GM21367 (cell line): ENCODE measurements around the gene NAB2.

Experiments
- ATAC-seq: cut with Tn5 transposase; IDR thresholded peaks from one replicate; pipeline ENCODE4 v1.9.1; 2021; ENCODE audit not compliant: unreplicated experiment

NAB2 gene

DNA sequence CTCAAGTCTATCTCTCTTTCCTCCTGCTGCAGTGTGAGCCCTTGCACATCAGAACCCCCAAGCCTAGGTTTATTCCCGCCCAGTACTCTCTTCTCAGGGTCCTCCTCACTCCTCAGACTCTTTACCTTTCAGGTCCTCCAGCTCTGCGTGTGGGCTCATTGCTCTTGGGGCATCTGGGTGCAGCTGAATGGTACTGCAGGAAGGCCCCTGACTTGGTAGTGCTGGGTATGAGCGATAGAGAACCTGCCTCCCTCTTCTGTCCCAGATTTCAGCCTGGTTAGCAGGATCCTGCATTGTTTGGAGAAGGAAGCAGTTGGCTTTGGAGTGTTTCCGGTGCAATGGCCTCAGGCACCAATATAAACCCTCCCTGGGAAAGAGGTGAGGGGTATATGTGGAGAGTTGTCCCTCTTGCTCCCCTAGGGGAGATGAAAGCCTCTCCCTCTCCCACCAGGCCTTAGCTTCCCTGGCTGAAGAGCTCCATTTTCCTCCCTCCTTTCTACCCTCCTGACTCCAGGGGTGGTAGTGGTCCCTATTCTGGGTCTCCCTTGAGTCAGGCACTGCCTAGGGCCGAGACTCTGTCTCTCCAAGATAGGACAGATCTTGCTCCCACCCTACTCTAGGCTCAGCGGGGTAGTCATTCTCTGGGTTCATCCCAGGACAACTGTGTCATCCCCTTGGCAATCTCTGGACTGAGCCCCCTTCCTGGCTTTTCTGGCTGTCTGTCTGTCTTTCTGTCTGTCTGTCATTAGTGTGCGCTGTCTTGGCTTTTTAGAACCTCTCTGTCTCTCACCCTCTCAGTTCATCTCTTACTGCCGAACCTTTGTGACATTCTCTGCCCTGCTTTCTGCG lies 43.2 kb downstream of the NAB2 start:
- no peak for ATAC-seq

- no peak for ATAC-seq
Measured at GRCh38 chr12:57133013-57133569, 44.2 kb downstream of the NAB2 start.

- ATAC-seq, result no peak
Measured at GRCh38 chr12:57133916-57134315, 45.0 kb downstream of the NAB2 start.

GRCh38 chr12:57134949-57135348 lies 46.0 kb downstream of the NAB2 start:
- no peak for ATAC-seq

DNA sequence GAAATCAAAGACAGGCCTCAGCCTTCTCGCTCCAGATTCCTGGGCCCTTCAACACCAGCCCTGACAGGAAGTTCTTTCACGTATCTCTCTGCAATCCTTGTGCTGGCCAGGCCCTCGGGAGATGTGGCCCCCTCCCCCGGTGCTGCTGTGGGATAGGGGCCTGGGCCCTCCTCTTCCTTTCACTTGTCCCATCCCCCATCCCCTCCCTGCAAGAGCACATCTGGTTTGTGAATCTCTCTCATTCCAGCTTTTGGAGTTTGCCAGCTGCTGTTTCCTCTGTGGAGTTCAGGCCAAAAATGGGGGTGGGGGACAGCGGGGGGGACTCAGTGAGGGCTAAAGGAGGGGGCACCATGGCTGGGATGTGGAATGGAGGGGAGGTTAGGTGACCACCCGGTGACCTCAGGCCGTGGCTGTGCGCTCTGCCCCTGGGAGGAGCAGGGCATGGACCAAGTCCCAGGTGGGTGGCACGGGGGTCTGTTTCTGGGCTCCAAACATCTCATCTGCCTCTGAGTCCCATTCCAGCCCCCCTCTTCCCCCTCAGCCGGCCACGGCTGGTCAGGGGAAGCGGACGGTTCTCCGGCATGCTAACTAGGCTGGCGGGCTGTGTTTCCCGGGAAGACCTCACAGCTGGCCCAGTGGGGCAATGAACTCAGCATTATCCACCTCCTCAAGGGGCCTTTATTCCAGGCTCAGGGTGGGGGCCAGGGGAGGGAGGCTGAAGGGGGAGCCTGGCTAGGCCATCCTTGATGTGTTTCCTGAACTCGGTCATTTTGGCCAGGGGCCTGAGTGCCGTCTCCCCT lies 46.8 kb downstream of the NAB2 start:
- ATAC-seq, result no peak

- ATAC-seq, result no peak
Measured at GRCh38 chr12:57138526-57139272, 49.8 kb downstream of the NAB2 start.

- ATAC-seq, result no peak
Measured at GRCh38 chr12:57139796-57140649, 51.1 kb downstream of the NAB2 start.

- ATAC-seq, result no peak
Measured at GRCh38 chr12:57141249-57141648, 52.3 kb downstream of the NAB2 start.

DNA sequence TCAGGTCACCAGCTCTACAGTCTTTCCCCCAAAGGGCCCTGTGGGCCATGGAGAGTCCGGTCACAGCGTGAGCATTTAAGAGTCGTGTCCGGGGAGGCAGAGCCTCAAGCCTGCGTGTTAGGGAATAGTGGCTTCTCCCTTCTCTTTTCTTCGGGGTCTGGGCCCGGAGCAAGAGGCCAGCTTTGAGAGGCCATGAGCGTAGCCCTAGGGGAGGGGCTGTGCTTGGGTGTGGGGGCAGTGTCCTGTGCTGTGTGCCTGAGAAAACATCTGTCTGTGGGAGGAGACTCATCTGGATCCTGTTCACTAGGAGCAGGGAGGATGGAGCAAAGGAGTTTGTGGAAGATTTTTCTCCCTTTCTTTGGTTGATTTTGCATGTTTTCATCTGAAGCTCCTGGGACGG lies 53.2 kb downstream of the NAB2 start:
- ATAC-seq, result no peak

DNA sequence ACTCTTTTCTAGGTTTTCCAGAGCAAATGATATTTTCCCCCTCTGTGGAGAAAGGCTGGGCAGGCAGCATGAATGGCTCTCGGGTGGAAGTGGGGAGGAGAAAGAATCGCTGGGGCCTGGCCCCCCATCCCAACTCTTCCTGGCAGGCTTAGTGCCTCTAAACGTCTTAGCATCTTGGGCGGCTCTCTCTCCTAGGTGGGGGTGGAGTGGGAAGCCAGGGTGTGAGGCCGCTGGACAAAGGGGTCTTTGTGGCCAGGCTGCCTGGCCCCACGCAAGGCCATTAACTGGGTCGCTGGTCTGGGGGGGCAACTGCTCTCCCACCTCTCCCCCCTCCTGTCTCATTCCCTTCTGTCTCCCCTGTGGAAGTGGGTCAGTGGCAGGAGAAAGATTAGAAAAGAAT lies 53.8 kb downstream of the NAB2 start:
- no peak for ATAC-seq

- no peak for ATAC-seq
Measured at GRCh38 chr12:57143454-57143853, 54.5 kb downstream of the NAB2 start.
